Esophagus muscularis mucosa (tissue), 3 donors: Measurements from ENCODE around the gene PLEKHG4.

Experiments used
- CTCF ChIP-seq, 3 experiments: fragments of 200-600 bp in 2 of 3; fragments of 450-650 bp in 1 of 3; sonication (generic) in 2 of 3; IDR thresholded peaks; one replicate each; pipeline ENCODE4 v1.5.1; 2017 to 2019; ENCODE audit warnings: antibody characterized with exemption in 3 of 3, mild to moderate bottlenecking in 2 of 3, moderate library complexity in 1 of 3
- POLR2A ChIP-seq: fragments of 450-650 bp; IDR thresholded peaks from one replicate; pipeline ENCODE4 v1.6.1; 2017; ENCODE audit warnings: antibody characterized with exemption, moderate library complexity, mild to moderate bottlenecking, low read depth

- no peak for TF ChIP-seq CTCF (IDR thresholded peaks at IDR 0.05)
- no peak for TF ChIP-seq POLR2A
Observed at GRCh38 chr16:67283039-67283825, 3.9 kb downstream of the PLEKHG4 start.
